IPS-18a (cell line): ENCODE measurements around the gene SNX33.
"Not testable (repeated sequence)": the region's sequence is repeated elsewhere in the genome, so short reads cannot be mapped to it uniquely, and the experiment has no call there.

ENCODE experiments used
- H3K27ac ChIP-seq: one replicate; pipeline ENCODE4 v1.5.1; 2013; ENCODE audit warnings: low read length
- H3K27me3 ChIP-seq: one replicate; pipeline ENCODE4 v1.6.1; 2013; ENCODE audit warnings: mild to moderate bottlenecking, low read length; ENCODE audit not compliant: control insufficient read depth, insufficient read depth
- H3K36me3 ChIP-seq: one replicate; pipeline ENCODE4 v1.6.1; 2013; ENCODE audit warnings: low read depth, low read length; ENCODE audit not compliant: control insufficient read depth
- H3K4me1 ChIP-seq: one replicate; pipeline ENCODE4 v1.6.1; 2013; ENCODE audit warnings: low read depth, low read length; ENCODE audit not compliant: control insufficient read depth
- H3K4me3 ChIP-seq: one replicate; pipeline ENCODE4 v1.5.1; 2013; ENCODE audit warnings: low read length
- H3K9ac ChIP-seq: one replicate; pipeline ENCODE4 v1.6.1; 2013; ENCODE audit warnings: mild to moderate bottlenecking, low read length, moderate library complexity
- H3K9me3 ChIP-seq: one replicate; pipeline ENCODE4 v1.6.1; 2013; ENCODE audit warnings: low read depth, low read length; ENCODE audit not compliant: control insufficient read depth

SNX33 gene

GRCh38 chr15:75711495-75711894 is 63.8 kb downstream of the SNX33 start:
- H3K27me3 ChIP-seq: peaks cover 19% of the 10 kb centered on the region
- not testable (repeated sequence) for H3K27ac ChIP-seq, H3K36me3 ChIP-seq, H3K9ac ChIP-seq, H3K9me3 ChIP-seq, H3K4me1 ChIP-seq, H3K4me3 ChIP-seq
